HCT116 (cell line): ENCODE results near the gene LIN9. TPM values are rescaled to one million over a fixed set of nuclear protein-coding genes. Genes with fewer than 3 reads are reported as not detected.

ENCODE experiments used
- ATAC-seq: fragments of 200-7000 bp; cut with Tn5 transposase; 2 replicates; pipeline ENCODE4 v1.9.1; 2020; ENCODE audit warnings: mild to moderate bottlenecking, moderate library complexity
- BruUV-seq: library from RNA; stranded (reverse); fragments of 400-500 nt; replicated peaks from 2 replicates; lab custom pipeline; 2021; lab: Mats Ljungman, UMichigan
- CTCF ChIA-PET: fragments of 300-600 bp; sonication (Branson Sonifier 250); formaldehyde crosslinking; loops from one replicate; lab custom pipeline; 2021; ENCODE audit warnings: antibody characterized with exemption; lab: Charles Lee
- POLR2A ChIA-PET: fragments of 300-600, 350-600 bp; sonication (Branson Sonifier 250); formaldehyde crosslinking; loops from one replicate; lab custom pipeline; 2021; ENCODE audit warnings: antibody characterized with exemption; lab: Charles Lee
- RAD21 ChIA-PET, 2 experiments: fragments of 300-600 bp; sonication (Branson Sonifier 250); formaldehyde crosslinking; loops; one replicate each; lab custom pipeline; 2023; ENCODE audit warnings: low total read pairs in 2 of 2; ENCODE audit not compliant: uncharacterized antibody in 2 of 2, unreplicated experiment in 2 of 2, low non-redundant PET in 1 of 2; lab: Charles Lee
- DNase-seq: peaks from one replicate; pipeline ENCODE4 v3.0.0-alpha.2; 2010; ENCODE audit warnings: low read depth, low spot score
- H2AFZ ChIP-seq: fragments of 200-600 bp; shearing (Covaris generic), sonication (generic); 2 replicates; pipeline ENCODE4 v1.6.1; 2017; ENCODE audit warnings: low read depth, mixed run types, mixed read lengths, antibody characterized with exemption, low read length; ENCODE audit not compliant: poor library complexity, severe bottlenecking
- H3K27ac ChIP-seq: 2 replicates; pipeline ENCODE4 v1.5.1; 2012; ENCODE audit warnings: low read depth, low read length
- H3K27me3 ChIP-seq: fragments of 200-600 bp; sonication (generic); 2 replicates; pipeline ENCODE4 v1.6.1; 2016; ENCODE audit warnings: mixed run types, low read length, mixed read lengths; ENCODE audit not compliant: insufficient read depth
- H3K36me3 ChIP-seq, 2 experiments: fragments of 200-500 bp in 1 of 2; fragments of 200-600 bp in 1 of 2; sonication (Bioruptor generic) in 1 of 2; sonication (generic) in 1 of 2; 2 replicates each; pipeline versions ENCODE4 v1.5.1 to v1.6.1; 2014 to 2016; ENCODE audit warnings: low read length in 2 of 2, inconsistent platforms in 1 of 2, mixed read lengths in 1 of 2, mixed run types in 1 of 2; ENCODE audit not compliant: insufficient read depth in 2 of 2, control insufficient read depth in 1 of 2
- H3K4me1 ChIP-seq, 2 experiments: fragments of 200-600 bp in 1 of 2; sonication (generic) in 1 of 2; 2 replicates each; pipeline versions ENCODE4 v1.5.1 to v1.6.1; 2012 to 2017; ENCODE audit warnings: low read length in 2 of 2, inconsistent platforms in 1 of 2, mild to moderate bottlenecking in 1 of 2, mixed read lengths in 1 of 2, mixed run types in 1 of 2, moderate library complexity in 1 of 2; ENCODE audit not compliant: insufficient read depth in 2 of 2, control insufficient read depth in 1 of 2
- H3K4me2 ChIP-seq: fragments of 200-600 bp; sonication (generic); 2 replicates; pipeline ENCODE4 v1.6.1; 2017; ENCODE audit warnings: mixed run types, low read length, mixed read lengths
- H3K4me3 ChIP-seq, 2 experiments: fragments of 200-600 bp in 1 of 2; sonication (generic) in 1 of 2; replicated peaks in 1 of 2; 2 replicates each; pipeline ENCODE4 v1.5.1; 2011 to 2016; ENCODE audit warnings: low read length in 2 of 2, control low read depth in 1 of 2, low read depth in 1 of 2, mild to moderate bottlenecking in 1 of 2, mixed read lengths in 1 of 2, mixed run types in 1 of 2
- H3K79me2 ChIP-seq: fragments of 200-600 bp; sonication (generic); 2 replicates; pipeline ENCODE4 v1.6.1; 2017; ENCODE audit warnings: mild to moderate bottlenecking, mixed run types, low read length, moderate library complexity, mixed read lengths; ENCODE audit not compliant: insufficient read depth
- H3K9ac ChIP-seq: fragments of 200-600 bp; sonication (generic); 2 replicates; pipeline ENCODE4 v1.6.1; 2016; ENCODE audit warnings: low read length, mixed read lengths
- H3K9me2 ChIP-seq: fragments of 200-600 bp; sonication (generic), shearing (Covaris generic); 2 replicates; pipeline ENCODE4 v1.6.1; 2017; ENCODE audit warnings: mixed run types, mild to moderate bottlenecking, moderate library complexity; ENCODE audit not compliant: insufficient read depth
- H3K9me3 ChIP-seq, 2 experiments: fragments of 200-500 bp in 1 of 2; fragments of 200-600 bp in 1 of 2; sonication (Bioruptor generic) in 1 of 2; sonication (generic) in 1 of 2; 2 replicates each; pipeline ENCODE4 v1.6.1; 2014 to 2017; ENCODE audit warnings: low read length in 2 of 2, mixed read lengths in 2 of 2, inconsistent platforms in 1 of 2, low read depth in 1 of 2, mild to moderate bottlenecking in 1 of 2, mixed run types in 1 of 2, moderate library complexity in 1 of 2; ENCODE audit not compliant: control insufficient read depth in 1 of 2, insufficient read depth in 1 of 2
- H4K20me1 ChIP-seq: fragments of 200-600 bp; sonication (generic), shearing (Covaris generic); 2 replicates; pipeline ENCODE4 v1.6.1; 2017; ENCODE audit warnings: mixed run types, mild to moderate bottlenecking, moderate library complexity; ENCODE audit not compliant: insufficient read depth
- ELF1 ChIP-seq: IDR thresholded peaks from 2 replicates; pipeline ENCODE4 v1.6.1; 2012; ENCODE audit warnings: low read depth, borderline replicate concordance
- EZH2 ChIP-seq: fragments of 200-600 bp; sonication (generic); IDR thresholded peaks from 2 replicates; pipeline ENCODE4 v1.6.1; 2017; ENCODE audit warnings: antibody characterized with exemption, mixed run types
- POLR2AphosphoS5 ChIP-seq: IDR thresholded peaks from 2 replicates; pipeline ENCODE4 v1.6.1; 2011; ENCODE audit warnings: mild to moderate bottlenecking, low read depth, low read length, moderate library complexity
- RAD21 ChIP-seq: IDR thresholded peaks from 2 replicates; pipeline ENCODE4 v1.6.1; 2012; ENCODE audit warnings: low read depth, mild to moderate bottlenecking
- SIN3A ChIP-seq: IDR thresholded peaks from 2 replicates; pipeline ENCODE4 v1.6.1; 2012; ENCODE audit warnings: low read depth
- SP1 ChIP-seq: IDR thresholded peaks from 2 replicates; pipeline ENCODE4 v1.6.1; 2012; ENCODE audit warnings: low read depth
- SRF ChIP-seq: IDR thresholded peaks from 2 replicates; pipeline ENCODE4 v1.6.1; 2012; ENCODE audit warnings: low read depth
- intact Hi-C: fragments of 100-400 bp; cut with micrococcal nuclease; formaldehyde crosslinking; loops from 2 replicates; pipeline ENCODE4 v1.10.0; 2022
- total RNA-seq: library from RNA; stranded (reverse); gene quantifications from one replicate; pipeline ENCODE4 v1.2.1, GENCODE V29; 2021; ENCODE audit not compliant: unreplicated experiment
- TF ChIP-seq, protein P1 (sequence below): IDR thresholded peaks from 2 replicates; pipeline ENCODE4 v1.6.1; 2012; ENCODE audit warnings: low read depth
- TF ChIP-seq, protein P2 (sequence below): IDR thresholded peaks from 2 replicates; pipeline ENCODE4 v1.6.1; 2012

The LIN9 gene
- total RNA-seq, 1 experiment from 2014 or later = 9.3 TPM

DNA sequence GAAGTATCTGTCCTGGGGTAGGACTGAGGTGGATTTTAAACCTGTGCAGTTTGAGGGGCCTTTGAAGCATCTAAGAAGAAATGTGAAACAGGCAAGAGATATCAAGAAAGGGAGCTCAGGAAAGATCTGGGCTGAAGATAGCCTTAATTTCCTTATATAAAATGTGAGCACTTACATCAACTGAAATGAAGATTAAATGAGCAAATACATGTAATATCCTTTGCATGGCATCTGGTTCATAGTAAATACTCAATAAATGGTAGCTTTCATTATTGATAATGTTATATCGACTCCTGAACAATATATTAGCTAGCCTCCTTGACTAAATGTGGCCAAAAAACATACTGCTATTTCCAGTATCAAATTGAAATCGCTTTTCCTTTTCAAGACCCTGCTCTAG is 2.5 kb downstream of the LIN9 start (continued):
- TF ChIP-seq, protein P1, sequence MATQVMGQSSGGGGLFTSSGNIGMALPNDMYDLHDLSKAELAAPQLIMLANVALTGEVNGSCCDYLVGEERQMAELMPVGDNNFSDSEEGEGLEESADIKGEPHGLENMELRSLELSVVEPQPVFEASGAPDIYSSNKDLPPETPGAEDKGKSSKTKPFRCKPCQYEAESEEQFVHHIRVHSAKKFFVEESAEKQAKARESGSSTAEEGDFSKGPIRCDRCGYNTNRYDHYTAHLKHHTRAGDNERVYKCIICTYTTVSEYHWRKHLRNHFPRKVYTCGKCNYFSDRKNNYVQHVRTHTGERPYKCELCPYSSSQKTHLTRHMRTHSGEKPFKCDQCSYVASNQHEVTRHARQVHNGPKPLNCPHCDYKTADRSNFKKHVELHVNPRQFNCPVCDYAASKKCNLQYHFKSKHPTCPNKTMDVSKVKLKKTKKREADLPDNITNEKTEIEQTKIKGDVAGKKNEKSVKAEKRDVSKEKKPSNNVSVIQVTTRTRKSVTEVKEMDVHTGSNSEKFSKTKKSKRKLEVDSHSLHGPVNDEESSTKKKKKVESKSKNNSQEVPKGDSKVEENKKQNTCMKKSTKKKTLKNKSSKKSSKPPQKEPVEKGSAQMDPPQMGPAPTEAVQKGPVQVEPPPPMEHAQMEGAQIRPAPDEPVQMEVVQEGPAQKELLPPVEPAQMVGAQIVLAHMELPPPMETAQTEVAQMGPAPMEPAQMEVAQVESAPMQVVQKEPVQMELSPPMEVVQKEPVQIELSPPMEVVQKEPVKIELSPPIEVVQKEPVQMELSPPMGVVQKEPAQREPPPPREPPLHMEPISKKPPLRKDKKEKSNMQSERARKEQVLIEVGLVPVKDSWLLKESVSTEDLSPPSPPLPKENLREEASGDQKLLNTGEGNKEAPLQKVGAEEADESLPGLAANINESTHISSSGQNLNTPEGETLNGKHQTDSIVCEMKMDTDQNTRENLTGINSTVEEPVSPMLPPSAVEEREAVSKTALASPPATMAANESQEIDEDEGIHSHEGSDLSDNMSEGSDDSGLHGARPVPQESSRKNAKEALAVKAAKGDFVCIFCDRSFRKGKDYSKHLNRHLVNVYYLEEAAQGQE = no peak
- no peak for TF ChIP-seq RAD21
- no peak for TF ChIP-seq SIN3A
- TF ChIP-seq, protein P2, sequence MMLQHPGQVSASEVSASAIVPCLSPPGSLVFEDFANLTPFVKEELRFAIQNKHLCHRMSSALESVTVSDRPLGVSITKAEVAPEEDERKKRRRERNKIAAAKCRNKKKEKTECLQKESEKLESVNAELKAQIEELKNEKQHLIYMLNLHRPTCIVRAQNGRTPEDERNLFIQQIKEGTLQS = no peak
- TF ChIP-seq SRF = no peak
- no peak for TF ChIP-seq ELF1
- TF ChIP-seq EZH2 = no peak

- Histone ChIP-seq H3K27me3 (no peaks in the 10 kb centered on the region), H4K20me1 (peaks cover 3% of the 10 kb centered on the region; the same call in 1 of the 2 replicates), H3K79me2 (peaks cover 78% of the 10 kb centered on the region), H3K36me3 (no peaks in the 10 kb centered on the region), H3K4me3 (no peak overlapping the region), H3K4me1 (peaks cover 9 to 16% of the 10 kb centered on the region in 2 experiments), H2AFZ (no peak overlapping the region), H3K9me2 (no peaks in the 10 kb centered on the region), H3K4me2 (no peak overlapping the region)
- BruUV-seq = no TSS peak
- CTCF ChIA-PET = no interaction called here
- RAD21 ChIA-PET = no interaction called here
- ATAC-seq (no peak), DNase-seq (no peak)
- intact Hi-C loops = no loop called here
- POLR2A ChIA-PET = no interaction called here
- TF ChIP-seq SP1 (no peak), POLR2AphosphoS5 (no peak), EZH2 (no peak)
- TF ChIP-seq, protein P2 = no peak
- TF ChIP-seq, all 23 proteins: peak for 0
- Histone ChIP-seq H3K9me3 (no peaks in the 10 kb centered on the region), H3K27ac (no peak overlapping the region), H3K9ac (no peak overlapping the region)
Measured at GRCh38 chr1:226305184-226305583, 3.8 kb downstream of the LIN9 start.
